HFF-Myc (cell line): ENCODE measurements around the gene DDC.

Experiments used
- DNase-seq: peaks from one replicate; pipeline ENCODE4 v3.0.0-alpha.2; 2011; ENCODE audit warnings: low read depth; ENCODE audit errors: extremely low read depth
- H3K4me3 ChIP-seq: replicated peaks from 2 replicates; pipeline ENCODE4 v1.5.1; 2011; ENCODE audit warnings: low read depth, mild to moderate bottlenecking, control low read depth, low read length
- TF ChIP-seq, protein P1 (sequence below): IDR thresholded peaks from 2 replicates; pipeline ENCODE4 v1.5.1; 2012; ENCODE audit warnings: mild to moderate bottlenecking, low read depth, low read length, control low read depth; ENCODE audit errors: missing control alignments

DDC gene

DNA sequence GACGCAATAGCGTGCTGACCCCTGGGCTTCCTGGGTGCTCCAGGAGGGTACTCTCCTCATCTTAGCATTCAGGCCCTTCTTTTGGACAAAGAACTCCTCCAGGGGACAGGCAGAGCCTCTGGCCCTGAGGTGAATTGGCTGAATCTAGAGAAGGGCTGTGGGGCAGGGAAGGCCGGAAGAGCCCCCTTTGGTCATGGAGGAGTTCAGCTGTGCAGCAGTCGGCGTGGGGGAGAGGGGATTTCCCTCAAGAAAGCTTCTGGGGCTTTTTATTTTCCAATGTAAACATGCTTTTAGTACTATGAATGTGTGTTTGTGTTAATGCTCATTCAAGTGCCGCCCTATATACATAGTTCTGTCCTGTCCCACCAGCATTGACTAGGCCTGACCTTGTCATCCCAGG, 153.9 kb downstream of the DDC start:
- no peak for DNase-seq
- TF ChIP-seq, protein P1, sequence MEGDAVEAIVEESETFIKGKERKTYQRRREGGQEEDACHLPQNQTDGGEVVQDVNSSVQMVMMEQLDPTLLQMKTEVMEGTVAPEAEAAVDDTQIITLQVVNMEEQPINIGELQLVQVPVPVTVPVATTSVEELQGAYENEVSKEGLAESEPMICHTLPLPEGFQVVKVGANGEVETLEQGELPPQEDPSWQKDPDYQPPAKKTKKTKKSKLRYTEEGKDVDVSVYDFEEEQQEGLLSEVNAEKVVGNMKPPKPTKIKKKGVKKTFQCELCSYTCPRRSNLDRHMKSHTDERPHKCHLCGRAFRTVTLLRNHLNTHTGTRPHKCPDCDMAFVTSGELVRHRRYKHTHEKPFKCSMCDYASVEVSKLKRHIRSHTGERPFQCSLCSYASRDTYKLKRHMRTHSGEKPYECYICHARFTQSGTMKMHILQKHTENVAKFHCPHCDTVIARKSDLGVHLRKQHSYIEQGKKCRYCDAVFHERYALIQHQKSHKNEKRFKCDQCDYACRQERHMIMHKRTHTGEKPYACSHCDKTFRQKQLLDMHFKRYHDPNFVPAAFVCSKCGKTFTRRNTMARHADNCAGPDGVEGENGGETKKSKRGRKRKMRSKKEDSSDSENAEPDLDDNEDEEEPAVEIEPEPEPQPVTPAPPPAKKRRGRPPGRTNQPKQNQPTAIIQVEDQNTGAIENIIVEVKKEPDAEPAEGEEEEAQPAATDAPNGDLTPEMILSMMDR = no peak
- H3K4me3 ChIP-seq = no peak overlapping the region

DNA sequence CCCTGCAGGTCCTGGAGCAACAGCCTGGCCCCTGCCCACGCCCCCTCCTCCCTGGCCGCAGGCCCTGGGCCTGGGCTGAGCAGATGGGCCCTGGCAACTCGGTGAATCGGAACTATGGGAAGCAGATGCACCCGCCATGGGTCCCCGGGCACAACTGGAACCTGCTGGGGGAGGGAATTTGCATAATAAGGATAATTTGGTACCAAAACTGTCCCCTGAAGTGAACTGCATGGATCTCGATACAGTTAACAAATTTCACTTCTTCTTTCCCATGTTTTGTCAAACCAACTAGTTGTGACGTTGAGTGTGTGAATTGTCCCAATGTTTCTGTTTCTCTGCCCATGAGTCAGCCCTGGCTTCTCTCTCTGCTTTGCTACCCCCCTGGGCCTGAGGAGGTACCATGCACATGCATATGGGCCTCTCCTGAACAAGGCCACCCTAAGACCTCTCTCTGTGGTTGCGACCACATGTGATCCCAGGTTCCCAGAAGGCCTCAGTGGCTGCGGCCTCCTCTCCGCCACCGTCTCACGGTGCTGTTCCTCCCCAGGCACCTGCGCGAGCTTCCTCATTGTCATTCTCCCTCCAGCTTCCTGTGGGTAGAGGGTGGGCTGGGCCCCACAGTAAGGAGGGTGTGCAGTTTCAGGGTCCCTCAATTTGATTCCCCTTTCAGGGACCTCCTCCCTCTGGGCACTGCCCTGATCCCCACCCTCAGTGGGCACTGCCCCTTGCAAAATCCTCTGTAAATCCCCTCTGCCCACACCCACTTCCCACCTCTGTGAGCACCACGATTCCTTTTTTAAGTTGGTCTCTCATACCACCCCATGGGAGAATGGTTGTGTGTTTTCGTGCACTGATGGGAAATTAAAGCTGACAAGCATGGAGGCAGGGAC, 155.1 kb downstream of the DDC start:
- TF ChIP-seq, protein P1 = no peak
- no peak for DNase-seq
- H3K4me3 ChIP-seq = no peak overlapping the region
